Tibial nerve (tissue), 4 donors: ENCODE results near the gene GDF9. TPM values are rescaled to one million over a fixed set of nuclear protein-coding genes. Genes with fewer than 3 reads are reported as not detected.

Experiments used
- DNase-seq, 2 donors: peaks; one replicate each; pipeline ENCODE4 v3.0.0-alpha.2; 2019; ENCODE audit warnings: low spot score in 2 of 2
- H3K27ac ChIP-seq, 4 donors: fragments of 200-600 bp; sonication (generic) in 3 of 4; one replicate each; pipeline ENCODE4 v1.5.1; 2017 to 2019; ENCODE audit warnings: mild to moderate bottlenecking in 1 of 4
- H3K27me3 ChIP-seq, 2 donors: fragments of 200-600 bp; sonication (generic) in 1 of 2; one replicate each; pipeline versions ENCODE4 v1.5.1 to v1.6.0; 2017 to 2019
- H3K36me3 ChIP-seq, 3 donors: fragments of 200-600 bp; sonication (generic); one replicate each; pipeline ENCODE4 v1.5.1; 2018 to 2019
- H3K4me1 ChIP-seq, 4 donors: fragments of 200-600 bp; sonication (generic) in 3 of 4; one replicate each; pipeline ENCODE4 v1.5.1; 2017 to 2019
- H3K4me3 ChIP-seq, 4 donors: fragments of 200-600 bp; sonication (generic) in 3 of 4; one replicate each; pipeline ENCODE4 v1.5.1; 2017 to 2019; ENCODE audit warnings: mild to moderate bottlenecking in 1 of 4, moderate library complexity in 1 of 4
- H3K9me3 ChIP-seq, 4 donors: fragments of 200-600 bp; sonication (generic) in 3 of 4; one replicate each; pipeline ENCODE4 v1.5.1; 2017 to 2019
- EP300 ChIP-seq, 2 donors: sonication (generic); formaldehyde crosslinking; IDR thresholded peaks; one replicate each; pipeline ENCODE4 v1.6.1; 2017; ENCODE audit warnings: antibody characterized with exemption in 2 of 2, mild to moderate bottlenecking in 1 of 2
- POLR2A ChIP-seq, 2 donors: fragments of 450-650 bp; IDR thresholded peaks; one replicate each; pipeline ENCODE4 v1.6.1; 2017; ENCODE audit warnings: antibody characterized with exemption in 2 of 2, mild to moderate bottlenecking in 2 of 2, moderate library complexity in 2 of 2
- whole genome bisulfite sequencing, 2 donors: methylation state at CpG; one replicate each; pipeline ENCODE4 v1.1.5; 2018; 5-methylcytosine and 5-hydroxymethylcytosine counted together
- total RNA-seq, 4 donors: library from RNA; depleted of rRNA; stranded (reverse); fragments of >200 nt; gene quantifications; one replicate each; pipeline ENCODE4 v1.1.0, GENCODE V29; 2016
- TF ChIP-seq, protein P1 (sequence below), 5 experiments: fragments of 200-600 bp in 3 of 5; fragments of 450-650 bp in 2 of 5; sonication (generic) in 3 of 5; IDR thresholded peaks; one replicate each; pipeline ENCODE4 v1.5.1; 2016 to 2019; ENCODE audit warnings: antibody characterized with exemption in 5 of 5, mild to moderate bottlenecking in 3 of 5, moderate library complexity in 2 of 5

The GDF9 gene
- total RNA-seq, 4 donors from 2014 or later = 0.44 to 0.60 TPM; not detected in 2

DNA sequence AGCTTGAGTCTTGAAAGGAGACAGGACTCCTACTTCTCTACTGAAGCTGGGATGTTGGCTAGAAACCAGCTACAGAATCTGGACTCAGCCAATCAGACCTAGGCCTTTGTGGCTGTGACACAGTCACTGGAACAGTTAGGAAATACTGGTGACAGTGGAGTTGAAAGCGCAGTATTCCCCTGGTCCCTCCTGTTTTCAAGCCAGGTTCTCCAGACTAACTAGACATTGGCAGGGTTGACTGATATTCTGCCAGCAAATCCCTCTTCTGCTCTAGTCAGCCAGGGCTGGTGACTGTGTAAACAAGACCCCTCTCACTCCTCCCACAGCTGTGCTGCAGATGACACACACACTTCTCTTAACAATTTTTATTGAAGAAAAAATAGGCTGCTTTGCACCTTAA, 44.5 kb downstream of the GDF9 start:
- Histone ChIP-seq H3K27ac (peak overlapping the region in 2 of 4 donors; percentile 47 to 57), H3K4me3 (no peak overlapping the region), H3K9me3 (no peaks in the 10 kb centered on the region), H3K27me3 (peaks cover 0 to 56% of the 10 kb centered on the region in 2 donors), H3K36me3 (peaks cover 0 to 14% (median 0%) of the 10 kb centered on the region in 3 donors), H3K4me1 (peaks cover 0 to 61% (median 25%) of the 10 kb centered on the region in 4 donors)
- TF ChIP-seq EP300 (IDR thresholded peaks at IDR 0.05) = no peak
- no peak for TF ChIP-seq POLR2A (IDR thresholded peaks at IDR 0.05)
- TF ChIP-seq, protein P1, sequence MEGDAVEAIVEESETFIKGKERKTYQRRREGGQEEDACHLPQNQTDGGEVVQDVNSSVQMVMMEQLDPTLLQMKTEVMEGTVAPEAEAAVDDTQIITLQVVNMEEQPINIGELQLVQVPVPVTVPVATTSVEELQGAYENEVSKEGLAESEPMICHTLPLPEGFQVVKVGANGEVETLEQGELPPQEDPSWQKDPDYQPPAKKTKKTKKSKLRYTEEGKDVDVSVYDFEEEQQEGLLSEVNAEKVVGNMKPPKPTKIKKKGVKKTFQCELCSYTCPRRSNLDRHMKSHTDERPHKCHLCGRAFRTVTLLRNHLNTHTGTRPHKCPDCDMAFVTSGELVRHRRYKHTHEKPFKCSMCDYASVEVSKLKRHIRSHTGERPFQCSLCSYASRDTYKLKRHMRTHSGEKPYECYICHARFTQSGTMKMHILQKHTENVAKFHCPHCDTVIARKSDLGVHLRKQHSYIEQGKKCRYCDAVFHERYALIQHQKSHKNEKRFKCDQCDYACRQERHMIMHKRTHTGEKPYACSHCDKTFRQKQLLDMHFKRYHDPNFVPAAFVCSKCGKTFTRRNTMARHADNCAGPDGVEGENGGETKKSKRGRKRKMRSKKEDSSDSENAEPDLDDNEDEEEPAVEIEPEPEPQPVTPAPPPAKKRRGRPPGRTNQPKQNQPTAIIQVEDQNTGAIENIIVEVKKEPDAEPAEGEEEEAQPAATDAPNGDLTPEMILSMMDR (IDR thresholded peaks at IDR 0.05) = no peak
- no peak for DNase-seq
- 73 to 76% methylated on average over 1 of the region's 1 CpG for WGBS, 2 donors

DNA sequence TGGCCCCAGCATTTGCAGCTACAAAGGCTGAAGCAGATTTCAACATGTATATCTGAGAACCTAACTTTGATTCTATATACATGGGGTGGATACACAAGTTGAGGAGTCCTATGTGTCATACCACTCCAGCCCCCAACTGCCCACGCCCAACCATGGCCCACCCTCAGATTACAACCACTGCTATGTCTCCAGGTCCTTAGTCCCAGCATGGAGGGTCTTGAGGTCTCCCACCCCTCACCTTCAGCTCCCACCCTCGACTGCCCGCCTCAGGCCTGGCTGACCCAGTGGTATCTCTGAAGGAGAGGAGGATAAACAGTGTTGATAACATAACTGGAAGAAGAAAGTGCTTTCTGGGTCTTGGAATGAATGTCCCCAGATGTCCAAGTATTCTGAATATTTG, 44.9 kb downstream of the GDF9 start:
- peaks cover 0 to 51% of the 10 kb centered on the region in 2 donors for H3K27me3 ChIP-seq
- WGBS, 2 donors = 48 to 75% methylated on average over 3 of the region's 3 CpGs
- peaks cover 0 to 57% (median 25%) of the 10 kb centered on the region in 4 donors for H3K4me1 ChIP-seq
- TF ChIP-seq POLR2A (IDR thresholded peaks at IDR 0.05) (no peak), EP300 (IDR thresholded peaks at IDR 0.05) (no peak)
- TF ChIP-seq, protein P1 (IDR thresholded peaks at IDR 0.05) = no peak
- no peak overlapping the region for H3K4me3 ChIP-seq
- no peaks in the 10 kb centered on the region for H3K9me3 ChIP-seq
- H3K36me3 ChIP-seq = peaks cover 0 to 14% (median 0%) of the 10 kb centered on the region in 3 donors
- no peak for DNase-seq
- peak overlapping the region in 2 of 4 donors; percentile 47 to 57 for H3K27ac ChIP-seq

DNA sequence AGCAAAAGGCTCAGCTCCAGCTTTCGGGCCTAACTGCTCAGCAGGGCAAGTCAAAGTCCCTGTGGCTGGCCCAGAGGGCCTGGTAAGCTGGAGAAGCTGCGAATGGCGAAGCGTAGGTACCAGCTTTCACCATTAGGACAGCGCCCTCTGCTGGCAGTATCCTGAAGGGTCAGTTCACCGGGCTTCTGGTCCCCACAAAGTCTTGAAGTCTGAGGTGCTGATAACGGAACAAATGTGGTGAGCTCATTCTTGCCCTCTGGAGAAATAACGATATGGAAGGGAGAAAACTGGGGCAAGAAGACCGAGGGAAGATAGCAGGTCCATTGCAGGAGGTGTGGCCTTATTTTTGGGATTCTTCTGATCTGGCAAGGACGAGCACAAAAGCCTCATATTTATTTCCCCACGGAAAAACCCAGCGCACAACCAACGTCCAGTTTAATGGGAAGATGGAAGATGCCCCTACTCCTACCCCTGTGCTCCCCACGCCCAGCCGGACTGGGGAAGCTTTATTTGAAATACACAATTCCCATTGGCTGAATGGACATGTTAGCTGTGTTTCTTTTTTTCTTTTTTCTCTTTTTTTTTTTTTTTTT, 46.0 kb downstream of the GDF9 start:
- TF ChIP-seq EP300 (IDR thresholded peaks at IDR 0.05) = peak in 1 of 2 donors; percentile 48
- no peak for TF ChIP-seq POLR2A (IDR thresholded peaks at IDR 0.05)
- TF ChIP-seq, protein P1 (IDR thresholded peaks at IDR 0.05) = peak; percentile 88 to 93 (median 90)
- no peaks in the 10 kb centered on the region for H3K9me3 ChIP-seq
- H3K4me1 ChIP-seq = peaks cover 0 to 48% (median 22%) of the 10 kb centered on the region in 4 donors
- peak; percentile 94 to 98 for DNase-seq
- H3K4me3 ChIP-seq = peak overlapping the region in 1 of 4 donors; percentile 19
- WGBS, 2 donors = 11 to 17% methylated on average over 15 of the region's 15 CpGs
- peaks cover 0 to 45% of the 10 kb centered on the region in 2 donors for H3K27me3 ChIP-seq
- H3K27ac ChIP-seq = peak overlapping the region in 3 of 4 donors; percentile 34 to 68 (median 57)
- peaks cover 0 to 9% (median 0%) of the 10 kb centered on the region in 3 donors for H3K36me3 ChIP-seq

DNA sequence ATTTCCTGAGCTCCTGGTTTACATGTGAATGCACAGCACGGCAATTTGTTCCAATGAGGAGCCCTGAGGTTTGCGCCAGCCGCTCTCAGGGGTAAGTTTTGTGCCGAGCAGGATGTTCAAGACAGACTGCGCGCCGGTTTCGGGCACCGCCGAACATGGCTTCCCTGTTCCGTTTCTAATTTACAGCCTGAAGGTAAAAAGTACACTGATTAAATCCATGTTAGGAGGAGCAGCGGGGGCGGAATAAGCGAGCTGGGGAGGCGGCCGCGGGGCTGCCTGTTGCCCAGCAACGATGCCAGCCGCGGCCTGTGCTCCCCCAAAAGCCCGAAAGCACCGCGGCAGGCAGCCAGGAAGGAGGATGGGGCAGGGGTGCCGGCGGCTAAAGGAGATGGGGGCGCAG, 46.8 kb downstream of the GDF9 start:
- no peak for DNase-seq
- H3K4me1 ChIP-seq = peaks cover 0 to 43% (median 22%) of the 10 kb centered on the region in 4 donors
- H3K36me3 ChIP-seq = peaks cover 0 to under 1% (median 0%) of the 10 kb centered on the region in 3 donors
- H3K9me3 ChIP-seq = no peaks in the 10 kb centered on the region
- peak overlapping the region in 2 of 4 donors; percentile 4 to 19 for H3K4me3 ChIP-seq
- 25 to 35% methylated on average over 26 of the region's 26 CpGs for WGBS, 2 donors
- H3K27ac ChIP-seq = peak overlapping the region in 3 of 4 donors; percentile 34 to 58 (median 57)
- peaks cover 0 to 46% of the 10 kb centered on the region in 2 donors for H3K27me3 ChIP-seq
- TF ChIP-seq, protein P1 (IDR thresholded peaks at IDR 0.05) = no peak
- no peak for TF ChIP-seq POLR2A (IDR thresholded peaks at IDR 0.05)

- peaks cover 0 to 46% (median 16%) of the 10 kb centered on the region in 4 donors for H3K4me1 ChIP-seq
- H3K4me3 ChIP-seq = no peak overlapping the region
- TF ChIP-seq EP300 (IDR thresholded peaks at IDR 0.05) (no peak), POLR2A (IDR thresholded peaks at IDR 0.05) (no peak)
- TF ChIP-seq, protein P1 (IDR thresholded peaks at IDR 0.05) = no peak
- WGBS, 2 donors = 77 to 78% methylated on average over 1 of the region's 1 CpG
- H3K27ac ChIP-seq = no peak overlapping the region
- DNase-seq = no peak
- no peaks in the 10 kb centered on the region for H3K9me3 ChIP-seq
- H3K27me3 ChIP-seq = peaks cover 2 to 49% of the 10 kb centered on the region in 2 donors
- no peaks in the 10 kb centered on the region for H3K36me3 ChIP-seq
These were observed 49.3 kb downstream of the GDF9 start for GRCh38 chr5:132817011-132817410.
